HG02852 (cell line): Measurements from ENCODE around the gene ASXL1.
"Not testable (repeated sequence)": the region's sequence is repeated elsewhere in the genome, so short reads cannot be mapped to it uniquely, and the experiment has no call there.

Experiments used
- ATAC-seq: cut with Tn5 transposase; IDR thresholded peaks from one replicate; pipeline ENCODE4 v1.9.1; 2021; ENCODE audit warnings: mild to moderate bottlenecking, moderate library complexity; ENCODE audit not compliant: unreplicated experiment

ASXL1 gene

GRCh38 chr20:32357869-32358631 is at the start of gene ASXL1:
Gene ASXL1 (plus strand): TSS chr20:32358331. CDS start chr20:32358776, 445 bp downstream.
- ATAC-seq = peak; percentile 69

GRCh38 chr20:32312718-32313424 is 45.3 kb upstream of the ASXL1 start:
- ATAC-seq = no peak

GRCh38 chr20:32314768-32315167 is 43.4 kb upstream of the ASXL1 start:
- no peak for ATAC-seq

GRCh38 chr20:32315399-32315798 is 42.7 kb upstream of the ASXL1 start:
- ATAC-seq = no peak

GRCh38 chr20:32315891-32316290 is 42.2 kb upstream of the ASXL1 start:
- no peak for ATAC-seq

DNA sequence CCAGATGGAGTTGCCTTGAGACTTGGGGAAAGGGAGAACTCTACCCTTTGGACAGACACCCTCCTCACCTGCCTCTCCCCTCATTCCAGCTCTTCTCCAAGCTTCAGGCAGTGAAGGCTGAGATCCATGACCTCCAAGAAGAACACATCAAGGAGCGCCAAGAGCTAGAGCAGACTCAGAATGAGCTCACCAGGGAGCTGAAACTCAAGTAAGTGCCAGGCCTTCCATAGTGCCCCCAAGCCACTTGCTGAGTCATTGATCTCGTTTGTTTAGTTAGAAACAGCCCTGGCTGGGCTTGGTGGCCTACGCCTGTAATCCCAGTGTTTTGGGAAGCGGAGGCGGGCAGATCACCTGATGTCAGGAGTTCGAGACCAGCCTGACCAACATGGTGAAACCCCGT is 41.5 kb upstream of the ASXL1 start:
- no peak for ATAC-seq

GRCh38 chr20:32319100-32319499 is 39.0 kb upstream of the ASXL1 start:
- no peak for ATAC-seq

DNA sequence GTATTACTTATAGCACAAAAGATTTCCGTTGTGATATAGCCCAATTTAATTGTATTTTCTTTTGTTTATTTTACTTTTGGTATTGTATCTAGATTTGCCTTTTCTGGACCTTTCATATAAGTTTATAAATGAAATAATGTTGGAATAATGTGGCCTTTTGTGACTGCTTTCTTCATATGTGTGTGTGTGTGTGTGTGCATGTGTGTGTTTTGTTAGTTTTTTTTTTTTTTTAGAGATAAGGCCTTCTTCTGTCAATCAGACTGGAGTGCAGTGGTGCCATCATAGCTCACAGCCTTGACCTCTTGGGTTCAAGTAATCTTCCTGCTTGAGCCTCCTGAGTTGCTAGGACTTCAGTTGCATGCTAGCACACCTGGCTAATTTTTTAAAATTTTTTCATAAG is 37.8 kb upstream of the ASXL1 start:
- no peak for ATAC-seq

DNA sequence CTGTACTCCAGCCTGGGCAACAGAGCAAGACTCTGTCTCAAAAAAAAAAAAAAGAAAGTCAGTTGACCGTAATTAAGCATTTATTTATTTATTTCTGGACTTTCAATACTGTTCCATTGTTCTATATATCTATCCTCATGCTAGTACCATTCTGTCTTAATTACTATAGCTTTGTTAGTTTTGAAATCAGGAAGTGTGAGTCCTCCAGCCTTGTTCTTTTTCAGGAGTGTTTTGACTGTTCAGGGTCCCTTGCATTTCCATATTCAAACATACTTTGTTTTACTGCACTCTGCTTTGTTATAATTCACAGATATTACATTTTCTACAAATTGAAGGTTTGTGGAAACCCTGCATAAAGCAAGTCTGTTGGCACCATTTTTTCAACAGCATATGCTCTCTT is 36.7 kb upstream of the ASXL1 start:
- ATAC-seq = no peak

DNA sequence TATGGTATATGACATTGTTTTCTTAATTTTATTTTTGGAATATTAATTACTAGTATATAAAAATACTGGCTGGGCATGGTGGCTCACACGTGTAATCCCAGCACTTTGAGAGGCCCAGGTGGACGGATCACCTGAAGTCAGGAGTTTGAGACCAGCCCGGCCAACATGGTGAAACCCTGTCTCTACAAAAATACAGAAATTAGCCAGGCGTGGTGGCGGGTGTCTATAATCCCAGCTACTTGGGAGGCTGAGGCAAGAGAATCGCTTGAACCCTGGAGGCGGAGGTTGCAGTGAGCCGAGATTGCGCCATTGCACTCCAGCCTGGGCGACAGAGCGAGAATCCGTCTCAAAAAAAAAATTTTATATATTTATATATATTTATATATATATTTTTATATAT is 35.9 kb upstream of the ASXL1 start:
- not testable (repeated sequence) for ATAC-seq

DNA sequence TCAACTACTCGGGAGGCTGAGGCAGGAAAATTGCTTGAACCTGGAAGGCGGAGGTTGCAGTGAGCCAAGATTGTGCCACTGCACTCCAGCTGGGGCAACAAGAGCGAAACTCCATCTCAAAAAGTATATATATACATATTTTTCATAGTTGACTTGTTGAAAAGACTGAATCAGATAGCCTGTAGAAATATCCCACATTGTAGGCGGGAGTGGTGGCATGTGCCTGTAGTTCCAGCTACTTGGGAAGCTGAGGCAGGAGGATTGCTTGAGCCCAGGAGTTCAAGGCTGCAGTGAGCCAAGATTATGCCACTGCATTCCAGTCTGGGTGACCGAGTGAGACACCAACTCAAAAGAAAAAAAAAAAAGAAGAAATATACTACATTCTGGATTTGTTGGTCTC is 34.4 kb upstream of the ASXL1 start:
- ATAC-seq = not testable (repeated sequence)

GRCh38 chr20:32325706-32326503 is 32.2 kb upstream of the ASXL1 start:
- no peak for ATAC-seq

GRCh38 chr20:32326504-32326845 is 31.7 kb upstream of the ASXL1 start:
- no peak for ATAC-seq

DNA sequence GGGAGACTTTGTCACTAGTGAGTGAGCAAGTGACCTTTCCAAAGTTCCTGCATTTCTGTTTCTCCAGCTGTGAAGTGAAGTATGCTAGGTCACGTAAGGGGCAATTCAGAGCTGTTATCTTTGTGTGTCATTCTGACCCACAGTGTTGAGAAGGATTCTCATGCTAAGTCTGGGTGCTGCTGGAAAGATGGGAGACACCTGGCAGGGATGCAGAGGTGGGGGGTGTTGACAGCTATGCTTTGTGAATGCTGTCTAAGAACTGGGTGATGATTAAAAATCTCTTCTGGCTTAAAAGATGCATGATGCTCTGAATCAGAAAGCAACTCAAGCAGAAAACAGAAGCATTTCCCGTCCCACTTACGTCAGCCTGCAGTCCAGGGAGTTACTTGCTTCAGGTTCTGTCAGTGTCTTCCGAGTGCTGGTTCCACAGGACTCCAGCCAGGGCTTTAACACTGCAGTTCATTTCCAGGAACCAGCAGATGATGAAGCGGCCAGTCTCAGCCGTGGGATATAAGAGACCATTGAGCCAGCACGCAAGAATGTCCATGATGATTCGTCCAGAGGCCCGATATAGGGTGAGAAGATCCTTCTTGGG is 30.9 kb upstream of the ASXL1 start:
- ATAC-seq = no peak

GRCh38 chr20:32329817-32330554 is 28.1 kb upstream of the ASXL1 start:
- no peak for ATAC-seq

DNA sequence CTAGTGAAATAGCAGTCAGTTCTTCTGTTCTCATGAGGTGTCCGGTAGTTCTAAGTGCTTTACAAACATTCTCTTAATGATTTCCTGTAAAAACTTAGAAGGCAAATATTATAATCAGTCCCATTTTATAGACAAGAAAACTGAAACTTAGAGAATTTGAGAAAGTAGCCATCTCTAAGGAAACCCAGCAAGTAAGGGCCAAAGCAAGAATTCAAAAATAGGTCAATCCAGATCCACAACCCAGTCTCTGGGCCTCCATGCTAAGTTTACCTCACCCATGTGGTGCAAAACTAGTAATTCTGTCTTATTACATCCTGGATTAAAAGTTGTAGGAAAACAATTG is 27.6 kb upstream of the ASXL1 start:
- ATAC-seq = no peak

DNA sequence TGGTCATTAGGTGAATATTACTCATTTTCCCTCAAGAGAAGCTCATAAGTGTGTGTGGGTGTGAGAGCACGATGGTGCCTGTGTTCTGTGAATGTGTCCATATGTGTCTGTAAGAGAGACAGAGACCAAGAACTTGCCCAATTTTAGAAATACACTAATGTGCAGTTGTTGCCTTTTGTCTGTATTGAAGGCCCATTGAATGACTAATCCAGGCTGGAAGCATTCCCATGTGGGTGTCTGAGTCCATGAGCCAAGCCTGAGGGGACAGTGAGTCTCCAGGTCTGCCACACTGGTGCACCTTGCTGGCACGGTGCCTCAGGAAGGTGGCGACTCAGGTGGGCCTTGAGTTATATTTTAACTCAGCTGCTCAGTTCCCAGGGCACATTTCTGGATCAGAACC is 25.5 kb upstream of the ASXL1 start:
- ATAC-seq = no peak

GRCh38 chr20:32333181-32333987 is 24.7 kb upstream of the ASXL1 start:
- ATAC-seq = peak; percentile 69

DNA sequence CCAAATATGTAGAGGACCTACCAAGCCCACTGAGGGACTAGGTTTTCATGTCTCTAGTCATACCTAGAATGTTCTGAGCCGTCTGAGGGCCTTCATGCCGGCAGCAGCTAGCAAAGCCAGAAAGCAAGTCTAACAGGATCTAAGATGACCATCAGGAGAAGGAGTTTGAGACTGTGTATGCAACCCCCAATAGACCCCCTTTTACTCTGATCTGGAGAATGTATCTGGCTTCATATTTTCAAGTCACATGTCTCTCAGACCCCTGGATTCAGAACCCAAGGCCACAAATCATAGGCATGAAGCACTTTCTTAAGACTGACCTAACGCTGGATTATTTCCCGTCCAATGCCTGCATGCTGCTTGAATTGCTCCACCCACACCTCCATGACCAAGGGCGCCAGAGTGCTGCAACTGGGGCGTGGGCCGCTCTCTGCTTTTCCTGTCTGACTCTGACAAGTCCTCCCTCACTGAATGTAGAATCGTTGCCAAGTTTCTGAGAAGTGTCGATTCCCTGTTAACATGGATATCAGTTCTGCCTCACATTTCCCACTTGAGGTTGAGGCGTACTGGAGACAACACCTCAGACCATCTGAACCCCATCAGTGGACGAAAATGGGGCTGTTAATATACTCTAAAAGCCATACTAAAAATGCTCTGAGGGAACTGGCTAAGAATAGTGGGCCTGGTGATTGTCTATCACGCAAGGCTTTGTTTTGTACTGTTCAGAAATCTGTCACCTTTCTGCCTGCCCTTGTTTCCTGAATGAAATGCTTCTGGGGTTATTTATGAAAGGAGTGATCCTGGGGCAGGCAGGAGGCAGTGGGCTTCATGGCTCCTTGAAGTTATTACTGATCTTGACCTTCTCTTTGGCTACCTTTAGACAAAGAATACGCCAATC is 23.9 kb upstream of the ASXL1 start:
- no peak for ATAC-seq
